HepG2 (cell line): ENCODE data around the gene NCOA4. TPM values are rescaled to one million over a fixed set of nuclear protein-coding genes. Genes with fewer than 3 reads are reported as not detected.

ENCODE experiments used
- ARNT ChIP-seq: fragments of 450-650 bp; IDR thresholded peaks from 2 replicates; pipeline ENCODE4 v1.6.1; 2017
- BCL6 ChIP-seq: IDR thresholded peaks from 2 replicates; pipeline ENCODE4 v1.6.1; 2016; ENCODE audit warnings: missing genetic modification reagents, missing compliant biosample characterization
- FOXA1 ChIP-seq, 2 experiments: fragments of 450-650 bp in 1 of 2; sonication (generic) in 1 of 2; formaldehyde crosslinking in 1 of 2; IDR thresholded peaks; 2 replicates each; pipeline versions ENCODE4 v1.4.0 to v1.6.1; 2016 to 2020; ENCODE audit warnings: missing genetic modification reagents in 1 of 2
- GZF1 ChIP-seq: sonication (generic); formaldehyde crosslinking; IDR thresholded peaks from 2 replicates; pipeline ENCODE4 v1.5.1; 2020; ENCODE audit warnings: mild to moderate bottlenecking, missing genetic modification reagents
- HMGA1 ChIP-seq: sonication (generic); formaldehyde crosslinking; conservative IDR thresholded peaks from 2 replicates; pipeline ENCODE4 v1.4.0; 2020; ENCODE audit warnings: missing genetic modification reagents
- JUNB ChIP-seq: sonication (generic); formaldehyde crosslinking; IDR thresholded peaks from 2 replicates; pipeline ENCODE4 v1.8.0; 2022; ENCODE audit warnings: missing genetic modification reagents, mild to moderate bottlenecking, borderline replicate concordance
- KLF13 ChIP-seq: sonication (generic); formaldehyde crosslinking; IDR thresholded peaks from 2 replicates; pipeline ENCODE4 v1.4.0; 2020; ENCODE audit warnings: mild to moderate bottlenecking, missing genetic modification reagents
- RBFOX2 ChIP-seq: fragments of 200-400 bp; formaldehyde crosslinking; IDR thresholded peaks from 2 replicates; pipeline ENCODE4 v1.6.1; 2017; ENCODE audit warnings: low read depth, mild to moderate bottlenecking, low read length
- RFXANK ChIP-seq: IDR thresholded peaks from 2 replicates; pipeline ENCODE4 v1.6.1; 2016
- TBP ChIP-seq: sonication (generic); formaldehyde crosslinking; IDR thresholded peaks from 2 replicates; pipeline ENCODE4 v1.5.0; 2020; ENCODE audit warnings: missing genetic modification reagents
- ZNF224 ChIP-seq: sonication (generic); formaldehyde crosslinking; IDR thresholded peaks from 2 replicates; pipeline ENCODE4 v1.5.0; 2020; ENCODE audit warnings: mild to moderate bottlenecking, missing genetic modification reagents
- ZNF331 ChIP-seq: sonication (generic); formaldehyde crosslinking; IDR thresholded peaks from 2 replicates; pipeline ENCODE4 v1.4.0; 2020; ENCODE audit warnings: missing genetic modification reagents
- ZNF451 ChIP-seq: sonication (generic); formaldehyde crosslinking; IDR thresholded peaks from 2 replicates; pipeline ENCODE4 v1.5.0; 2020; ENCODE audit warnings: mild to moderate bottlenecking, missing genetic modification reagents
- ZNF564 ChIP-seq: sonication (generic); formaldehyde crosslinking; IDR thresholded peaks from 2 replicates; pipeline ENCODE4 v1.8.1; 2023; ENCODE audit warnings: mild to moderate bottlenecking, missing genetic modification reagents
- ZNF607 ChIP-seq: sonication (generic); formaldehyde crosslinking; IDR thresholded peaks from 2 replicates; pipeline ENCODE4 v1.5.1; 2020; ENCODE audit warnings: missing genetic modification reagents, mild to moderate bottlenecking, borderline replicate concordance
- polyA plus RNA-seq, 8 experiments: library from polyadenylated mRNA; depleted of rRNA in 3 of 8; stranded (reverse) in 7 of 8; unstranded in 1 of 8; fragments of >200 nt; fragmentation: Illumina TruSeq in 4 of 8; extraction: Trizol in 4 of 8; gene quantifications; 2 replicates each; pipeline versions ENCODE4 v1.2.1 to v1.2.3, GENCODE V29; 2011 to 2016; ENCODE audit warnings: low read depth in 4 of 8, missing spikeins in 1 of 8, mixed read lengths in 1 of 8; ENCODE audit not compliant: insufficient read depth in 1 of 8
- total RNA-seq, 5 experiments: library from RNA; depleted of rRNA; stranded (reverse); fragments of >200 nt; fragmentation: Illumina TruSeq; extraction: Trizol; gene quantifications; 2 replicates each; pipeline ENCODE4 v1.2.3, GENCODE V29; 2016; ENCODE audit warnings: low read depth in 1 of 5
- TF ChIP-seq, protein P1 (sequence below): sonication (generic); formaldehyde crosslinking; IDR thresholded peaks from 2 replicates; pipeline ENCODE4 v1.4.0; 2020; ENCODE audit warnings: mild to moderate bottlenecking, missing genetic modification reagents
- TF ChIP-seq, protein P2 (sequence below): sonication (generic); formaldehyde crosslinking; conservative IDR thresholded peaks from 2 replicates; pipeline ENCODE4 v1.5.0; 2020; ENCODE audit warnings: missing genetic modification reagents
- TF ChIP-seq, protein P3 (sequence below): IDR thresholded peaks from 2 replicates; pipeline ENCODE4 v1.4.0; 2020; ENCODE audit warnings: mild to moderate bottlenecking, missing genetic modification reagents
- TF ChIP-seq, protein P4 (sequence below): sonication (generic); formaldehyde crosslinking; IDR thresholded peaks from 2 replicates; pipeline ENCODE4 v1.9.0; 2021; ENCODE audit warnings: missing genetic modification reagents, borderline replicate concordance
- TF ChIP-seq, protein P5 (sequence below): fragments of 450-650 bp; IDR thresholded peaks from 2 replicates; pipeline ENCODE4 v1.6.1; 2016

NCOA4 gene
- total and polyA plus RNA-seq, 2 of the 13 experiments (the other 11 are each of a cell fraction or from before 2014, with no cell fraction given), result 306 to 400 TPM

DNA sequence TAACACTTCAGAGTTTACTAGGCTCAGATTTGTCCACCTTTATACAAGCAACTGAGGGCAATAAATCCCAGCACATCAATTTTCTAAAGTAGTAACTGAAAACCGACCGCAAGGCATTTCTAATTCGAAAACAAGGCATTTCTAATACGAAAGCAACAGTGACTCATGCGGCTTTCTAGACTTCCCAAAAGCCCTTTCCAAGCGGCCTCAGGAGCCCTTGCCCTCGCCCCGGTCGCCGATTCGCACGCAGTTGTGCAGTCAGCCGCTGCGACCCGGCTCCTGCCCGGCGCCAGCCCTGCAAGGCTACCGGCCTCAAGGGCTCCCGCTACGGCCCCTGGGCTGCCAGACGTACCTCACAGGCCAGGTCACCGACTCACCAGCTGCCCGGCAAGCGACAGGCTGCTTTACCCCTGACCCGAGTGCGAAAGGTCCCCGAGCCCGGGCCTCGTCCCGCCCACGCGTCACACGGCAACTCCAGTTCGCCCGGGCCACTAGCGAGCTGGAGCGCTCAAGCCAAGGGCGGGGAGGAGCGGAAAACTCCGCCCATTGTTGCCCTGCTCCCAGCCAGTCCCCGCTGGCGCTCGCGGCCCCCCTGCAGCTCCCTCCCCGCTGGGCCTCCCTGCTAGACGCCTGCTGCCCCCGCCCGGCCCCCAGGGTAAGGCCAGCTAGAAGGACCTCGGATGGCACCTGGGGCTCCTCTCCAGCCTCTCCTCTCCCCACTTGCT lies 7.3 kb downstream of the NCOA4 start (continued):
- TF ChIP-seq, protein P1, sequence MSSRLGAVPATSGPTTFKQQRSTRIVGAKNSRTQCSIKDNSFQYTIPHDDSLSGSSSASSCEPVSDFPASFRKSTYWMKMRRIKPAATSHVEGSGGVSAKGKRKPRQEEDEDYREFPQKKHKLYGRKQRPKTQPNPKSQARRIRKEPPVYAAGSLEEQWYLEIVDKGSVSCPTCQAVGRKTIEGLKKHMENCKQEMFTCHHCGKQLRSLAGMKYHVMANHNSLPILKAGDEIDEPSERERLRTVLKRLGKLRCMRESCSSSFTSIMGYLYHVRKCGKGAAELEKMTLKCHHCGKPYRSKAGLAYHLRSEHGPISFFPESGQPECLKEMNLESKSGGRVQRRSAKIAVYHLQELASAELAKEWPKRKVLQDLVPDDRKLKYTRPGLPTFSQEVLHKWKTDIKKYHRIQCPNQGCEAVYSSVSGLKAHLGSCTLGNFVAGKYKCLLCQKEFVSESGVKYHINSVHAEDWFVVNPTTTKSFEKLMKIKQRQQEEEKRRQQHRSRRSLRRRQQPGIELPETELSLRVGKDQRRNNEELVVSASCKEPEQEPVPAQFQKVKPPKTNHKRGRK (CRISPR knock-in tag), result peak; percentile 50; the same call in 1 of the 2 replicates
- TF ChIP-seq, protein P2, sequence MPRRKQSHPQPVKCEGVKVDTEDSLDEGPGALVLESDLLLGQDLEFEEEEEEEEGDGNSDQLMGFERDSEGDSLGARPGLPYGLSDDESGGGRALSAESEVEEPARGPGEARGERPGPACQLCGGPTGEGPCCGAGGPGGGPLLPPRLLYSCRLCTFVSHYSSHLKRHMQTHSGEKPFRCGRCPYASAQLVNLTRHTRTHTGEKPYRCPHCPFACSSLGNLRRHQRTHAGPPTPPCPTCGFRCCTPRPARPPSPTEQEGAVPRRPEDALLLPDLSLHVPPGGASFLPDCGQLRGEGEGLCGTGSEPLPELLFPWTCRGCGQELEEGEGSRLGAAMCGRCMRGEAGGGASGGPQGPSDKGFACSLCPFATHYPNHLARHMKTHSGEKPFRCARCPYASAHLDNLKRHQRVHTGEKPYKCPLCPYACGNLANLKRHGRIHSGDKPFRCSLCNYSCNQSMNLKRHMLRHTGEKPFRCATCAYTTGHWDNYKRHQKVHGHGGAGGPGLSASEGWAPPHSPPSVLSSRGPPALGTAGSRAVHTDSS, result no peak
- TF ChIP-seq RBFOX2, result peak; percentile 99
- TF ChIP-seq ZNF607 (CRISPR knock-in tag), result 0 out of 2 replicates have a peak, but pooled peaks have one; percentile 22
- TF ChIP-seq HMGA1 (CRISPR knock-in tag), result no peak
- peak; percentile 88 for TF ChIP-seq GZF1
- TF ChIP-seq FOXA1 (IDR thresholded peaks at IDR 0.05), result no peak
- TF ChIP-seq FOXA1 (CRISPR knock-in tag; IDR thresholded peaks at IDR 0.05), result peak; percentile 40
- no peak for TF ChIP-seq JUNB (CRISPR knock-in tag)
- 0 out of 2 replicates have a peak, but pooled peaks have one; percentile 59 for TF ChIP-seq ZNF224 (CRISPR knock-in tag)
- TF ChIP-seq, protein P3, sequence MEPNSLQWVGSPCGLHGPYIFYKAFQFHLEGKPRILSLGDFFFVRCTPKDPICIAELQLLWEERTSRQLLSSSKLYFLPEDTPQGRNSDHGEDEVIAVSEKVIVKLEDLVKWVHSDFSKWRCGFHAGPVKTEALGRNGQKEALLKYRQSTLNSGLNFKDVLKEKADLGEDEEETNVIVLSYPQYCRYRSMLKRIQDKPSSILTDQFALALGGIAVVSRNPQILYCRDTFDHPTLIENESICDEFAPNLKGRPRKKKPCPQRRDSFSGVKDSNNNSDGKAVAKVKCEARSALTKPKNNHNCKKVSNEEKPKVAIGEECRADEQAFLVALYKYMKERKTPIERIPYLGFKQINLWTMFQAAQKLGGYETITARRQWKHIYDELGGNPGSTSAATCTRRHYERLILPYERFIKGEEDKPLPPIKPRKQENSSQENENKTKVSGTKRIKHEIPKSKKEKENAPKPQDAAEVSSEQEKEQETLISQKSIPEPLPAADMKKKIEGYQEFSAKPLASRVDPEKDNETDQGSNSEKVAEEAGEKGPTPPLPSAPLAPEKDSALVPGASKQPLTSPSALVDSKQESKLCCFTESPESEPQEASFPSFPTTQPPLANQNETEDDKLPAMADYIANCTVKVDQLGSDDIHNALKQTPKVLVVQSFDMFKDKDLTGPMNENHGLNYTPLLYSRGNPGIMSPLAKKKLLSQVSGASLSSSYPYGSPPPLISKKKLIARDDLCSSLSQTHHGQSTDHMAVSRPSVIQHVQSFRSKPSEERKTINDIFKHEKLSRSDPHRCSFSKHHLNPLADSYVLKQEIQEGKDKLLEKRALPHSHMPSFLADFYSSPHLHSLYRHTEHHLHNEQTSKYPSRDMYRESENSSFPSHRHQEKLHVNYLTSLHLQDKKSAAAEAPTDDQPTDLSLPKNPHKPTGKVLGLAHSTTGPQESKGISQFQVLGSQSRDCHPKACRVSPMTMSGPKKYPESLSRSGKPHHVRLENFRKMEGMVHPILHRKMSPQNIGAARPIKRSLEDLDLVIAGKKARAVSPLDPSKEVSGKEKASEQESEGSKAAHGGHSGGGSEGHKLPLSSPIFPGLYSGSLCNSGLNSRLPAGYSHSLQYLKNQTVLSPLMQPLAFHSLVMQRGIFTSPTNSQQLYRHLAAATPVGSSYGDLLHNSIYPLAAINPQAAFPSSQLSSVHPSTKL (CRISPR knock-in tag), result peak; percentile 81
- peak; percentile 78; the same call in 1 of the 2 replicates for TF ChIP-seq ZNF564 (CRISPR knock-in tag)
- TF ChIP-seq ZNF331 (CRISPR knock-in tag), result peak; percentile 76; the same call in 1 of the 2 replicates
- 0 out of 2 replicates have a peak, but pooled peaks have one; percentile 55 for TF ChIP-seq KLF13 (CRISPR knock-in tag)
- TF ChIP-seq BCL6 (CRISPR knock-in tag), result peak; percentile 81
- TF ChIP-seq TBP, result no peak
- TF ChIP-seq ARNT, result no peak
- peak; percentile 92; the same call in 1 of the 2 replicates for TF ChIP-seq ZNF451 (CRISPR knock-in tag)
- TF ChIP-seq, protein P4, sequence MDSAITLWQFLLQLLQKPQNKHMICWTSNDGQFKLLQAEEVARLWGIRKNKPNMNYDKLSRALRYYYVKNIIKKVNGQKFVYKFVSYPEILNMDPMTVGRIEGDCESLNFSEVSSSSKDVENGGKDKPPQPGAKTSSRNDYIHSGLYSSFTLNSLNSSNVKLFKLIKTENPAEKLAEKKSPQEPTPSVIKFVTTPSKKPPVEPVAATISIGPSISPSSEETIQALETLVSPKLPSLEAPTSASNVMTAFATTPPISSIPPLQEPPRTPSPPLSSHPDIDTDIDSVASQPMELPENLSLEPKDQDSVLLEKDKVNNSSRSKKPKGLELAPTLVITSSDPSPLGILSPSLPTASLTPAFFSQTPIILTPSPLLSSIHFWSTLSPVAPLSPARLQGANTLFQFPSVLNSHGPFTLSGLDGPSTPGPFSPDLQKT (CRISPR knock-in tag), result no peak
- TF ChIP-seq RFXANK (CRISPR knock-in tag), result no peak
- TF ChIP-seq, protein P5, sequence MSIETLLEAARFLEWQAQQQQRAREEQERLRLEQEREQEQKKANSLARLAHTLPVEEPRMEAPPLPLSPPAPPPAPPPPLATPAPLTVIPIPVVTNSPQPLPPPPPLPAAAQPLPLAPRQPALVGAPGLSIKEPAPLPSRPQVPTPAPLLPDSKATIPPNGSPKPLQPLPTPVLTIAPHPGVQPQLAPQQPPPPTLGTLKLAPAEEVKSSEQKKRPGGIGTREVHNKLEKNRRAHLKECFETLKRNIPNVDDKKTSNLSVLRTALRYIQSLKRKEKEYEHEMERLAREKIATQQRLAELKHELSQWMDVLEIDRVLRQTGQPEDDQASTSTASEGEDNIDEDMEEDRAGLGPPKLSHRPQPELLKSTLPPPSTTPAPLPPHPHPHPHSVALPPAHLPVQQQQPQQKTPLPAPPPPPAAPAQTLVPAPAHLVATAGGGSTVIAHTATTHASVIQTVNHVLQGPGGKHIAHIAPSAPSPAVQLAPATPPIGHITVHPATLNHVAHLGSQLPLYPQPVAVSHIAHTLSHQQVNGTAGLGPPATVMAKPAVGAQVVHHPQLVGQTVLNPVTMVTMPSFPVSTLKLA, result peak; percentile 57
